Amniotic stem cell (primary cell): ENCODE data around the gene PYGL.
"Not testable (repeated sequence)": the region's sequence is repeated elsewhere in the genome, so short reads cannot be mapped to it uniquely, and the experiment has no call there.

ENCODE experiments used
- DNase-seq: peaks from one replicate; lab custom pipeline; 2025; lab: John Stamatoyannopoulos, UW

The PYGL gene

DNA sequence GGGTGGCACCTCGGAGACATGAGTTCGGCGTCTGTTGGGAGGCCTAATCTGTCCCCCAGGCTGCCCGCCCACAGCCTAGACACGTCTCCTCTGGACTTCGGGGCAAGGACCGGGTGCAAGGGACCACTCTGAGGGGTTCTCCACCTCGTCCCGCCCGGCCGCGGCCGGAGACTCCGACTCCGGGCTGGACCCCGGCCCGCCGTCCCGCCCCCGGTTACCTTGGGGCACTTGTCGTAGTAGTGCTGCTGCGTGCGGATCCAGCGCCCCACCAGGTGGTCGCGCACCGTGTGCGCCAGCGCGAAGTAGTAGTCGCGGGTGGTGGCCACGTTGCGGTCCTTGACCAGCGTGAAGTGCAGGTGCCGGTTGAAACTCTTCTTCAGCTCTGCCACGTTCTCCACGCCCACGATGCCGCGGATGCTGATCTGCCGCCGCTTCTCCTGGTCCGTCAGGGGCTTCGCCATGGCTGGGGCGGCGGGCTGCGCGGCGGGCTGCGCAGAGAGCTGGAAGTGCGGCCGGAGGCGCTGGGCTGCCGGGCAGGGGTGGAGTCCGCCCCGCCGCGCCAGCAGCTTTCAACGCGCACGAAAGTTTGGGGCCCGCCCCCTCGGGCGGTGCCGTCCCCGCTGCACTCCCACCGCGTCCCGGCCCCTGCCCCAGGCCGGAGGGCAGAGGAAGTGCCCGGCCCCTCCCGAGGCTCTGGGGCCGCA is at the start of gene PYGL:
Gene PYGL, minus strand, starts transcription at position 541 of the 704 bp plus-strand sequence. Its CDS starts 80 bp downstream, at position 461.
- no peak for DNase-seq

DNA sequence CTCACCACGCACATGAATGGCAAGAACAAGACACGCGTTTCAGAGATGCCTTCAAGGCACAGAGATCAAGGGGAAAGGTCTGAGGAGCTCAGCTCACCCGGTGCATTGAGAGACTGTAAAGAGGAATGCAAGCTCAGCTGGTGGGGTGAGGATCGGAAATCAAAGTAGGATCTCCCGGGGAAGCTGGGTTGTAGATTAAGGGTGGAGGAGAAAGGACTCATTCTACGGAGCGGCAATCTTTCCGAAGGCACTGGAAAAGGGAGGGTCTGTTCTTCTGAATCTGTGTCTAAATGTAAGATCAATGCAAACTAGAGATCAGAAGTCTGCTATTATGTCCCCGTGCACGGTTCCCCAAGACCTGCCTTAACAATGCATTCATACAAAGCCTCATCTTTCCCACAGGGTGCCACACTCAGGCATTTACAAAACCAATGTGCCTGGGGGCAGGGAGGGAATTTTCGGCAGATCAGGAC is 41.6 kb upstream of the PYGL start:
- DNase-seq: no peak

DNA sequence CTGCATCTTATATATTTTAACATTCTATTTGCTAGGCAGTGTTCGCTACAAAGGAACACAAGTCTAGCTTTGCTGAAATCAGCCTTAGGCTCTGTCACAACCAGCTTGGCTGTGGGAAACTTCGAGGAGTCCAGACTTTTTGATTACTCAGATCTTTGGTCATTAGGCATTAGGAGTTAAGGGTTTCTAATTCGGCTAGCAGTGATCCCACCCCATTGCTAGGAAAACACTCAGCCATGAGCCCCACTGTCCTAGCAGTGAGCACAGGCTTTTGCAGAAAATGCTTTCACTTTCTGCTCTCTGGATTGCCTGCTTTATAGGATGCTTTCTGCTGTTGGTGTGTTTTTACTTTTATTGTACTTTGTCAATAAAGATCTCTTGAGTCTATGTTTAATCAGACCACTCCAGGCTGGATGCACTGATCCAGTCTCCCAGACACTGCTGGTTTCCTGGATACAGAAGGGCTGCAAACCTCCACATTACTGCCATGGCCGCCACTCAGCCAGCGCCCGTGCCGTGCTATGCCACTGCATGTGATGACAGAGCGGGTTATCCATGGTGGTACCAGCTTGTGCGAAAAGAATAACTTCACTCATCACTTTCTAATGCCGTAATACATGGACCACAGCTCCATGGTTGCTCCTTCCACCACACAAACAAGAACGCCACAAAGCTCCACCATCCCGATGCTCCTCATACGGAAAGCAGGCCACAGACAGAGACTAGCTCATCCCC is 41.0 kb upstream of the PYGL start:
- DNase-seq: no peak

DNA sequence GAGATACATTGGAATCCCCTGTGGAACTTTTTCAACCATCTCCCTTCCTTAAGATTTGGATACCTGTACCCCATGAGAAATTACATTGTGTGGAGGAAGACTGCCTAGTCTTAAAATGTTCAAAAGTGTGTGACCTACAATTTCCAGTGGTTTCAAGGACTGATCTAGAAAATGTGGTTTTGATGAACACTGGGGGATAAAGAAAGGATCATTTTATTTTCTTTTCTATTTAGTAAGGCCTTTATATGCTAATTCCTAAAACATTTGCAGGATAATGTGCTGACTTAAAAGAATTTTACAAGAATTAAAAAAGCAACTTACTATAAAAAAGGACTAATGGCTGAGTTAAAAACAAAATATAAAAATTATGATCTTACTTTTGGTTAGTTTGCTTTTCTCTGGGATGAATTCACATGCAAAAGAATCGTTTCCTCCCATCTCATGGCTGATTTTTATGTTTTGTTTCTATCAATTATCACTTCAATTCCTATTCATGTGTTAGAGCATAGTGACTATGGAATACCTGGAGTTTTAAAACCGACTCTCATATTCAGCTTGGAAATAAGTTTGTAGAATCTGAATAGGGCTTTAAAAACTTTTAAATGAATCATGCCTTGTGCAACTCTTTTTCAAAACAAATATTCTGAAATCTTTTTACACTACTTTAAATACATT is 39.9 kb upstream of the PYGL start:
- no peak for DNase-seq

DNA sequence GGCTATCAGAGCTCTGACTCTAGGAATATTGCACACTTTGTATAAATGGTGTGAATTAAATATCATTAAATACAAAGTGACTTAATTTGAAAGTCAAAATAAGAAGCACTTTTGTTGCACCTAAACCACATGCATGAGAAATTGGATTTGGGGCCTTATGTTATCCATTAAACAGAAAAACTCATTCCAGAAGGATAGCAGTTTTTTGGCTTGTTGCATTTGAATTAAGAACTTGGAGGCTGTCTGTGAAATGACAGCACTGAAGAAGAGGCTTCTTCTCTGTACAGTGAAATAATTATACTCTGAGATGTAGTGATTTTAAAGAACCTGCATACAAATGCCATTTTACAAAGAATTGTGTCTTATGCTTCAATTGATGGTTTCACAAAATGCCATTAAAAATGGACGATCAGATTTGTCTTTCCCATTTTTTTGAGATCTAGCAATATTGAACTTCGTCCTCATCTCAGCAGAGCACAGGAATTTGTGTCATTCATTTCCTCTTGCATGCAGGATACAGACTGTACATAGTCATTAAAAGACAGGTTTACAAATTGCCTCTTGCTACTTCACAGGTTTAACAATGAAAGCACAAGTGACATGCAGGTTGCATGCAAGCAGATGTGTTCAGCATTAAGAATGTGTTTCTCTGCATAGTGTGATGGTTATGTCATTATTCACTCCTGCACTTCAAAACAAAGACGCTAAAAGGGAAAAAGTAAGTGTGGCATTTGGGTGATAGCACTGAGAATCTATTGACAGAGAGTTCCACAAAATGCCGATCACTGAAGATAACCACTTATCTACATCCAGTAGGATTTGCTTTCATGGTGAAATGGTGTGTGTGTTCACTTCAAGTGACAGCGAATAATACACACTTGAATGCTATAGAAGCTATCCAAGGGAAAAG is 35.9 kb upstream of the PYGL start:
- DNase-seq: no peak

GRCh38 chr14:50978888-50979287 is 34.6 kb upstream of the PYGL start:
- DNase-seq: no peak

- DNase-seq: no peak
Measured at GRCh38 chr14:50978529-50978871, 34.2 kb upstream of the PYGL start.

DNA sequence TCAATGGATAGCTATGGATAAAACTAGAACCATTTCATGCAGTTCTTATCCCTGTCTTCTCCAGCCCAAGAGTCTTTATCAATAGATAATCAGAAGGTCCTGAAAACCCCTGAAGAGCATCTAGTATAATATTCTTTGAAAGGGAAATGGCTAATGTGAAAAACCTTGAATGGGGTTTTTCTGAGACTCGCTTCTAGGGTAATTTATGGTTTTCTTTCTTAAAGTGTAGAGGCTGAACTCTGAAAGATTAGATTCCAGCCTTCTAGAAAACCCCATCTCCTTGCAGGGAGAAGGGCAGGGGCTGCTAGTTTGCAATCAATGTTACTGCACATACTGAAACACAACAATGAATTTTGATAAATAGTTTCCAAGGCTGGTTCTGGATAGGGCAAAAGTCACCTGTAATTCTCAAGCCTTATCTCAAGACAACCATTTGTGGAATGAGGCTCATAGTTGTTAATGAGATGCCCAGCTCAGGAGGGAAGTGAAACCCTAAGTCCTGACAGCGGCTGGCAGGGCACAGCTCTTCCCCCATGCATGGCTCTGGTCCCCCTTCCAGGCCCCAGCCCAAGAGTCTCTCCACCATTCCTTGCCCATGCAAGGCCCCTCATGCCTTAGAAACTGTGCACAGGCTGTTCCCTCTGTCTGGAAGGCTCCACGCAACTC is 33.7 kb upstream of the PYGL start:
- no peak for DNase-seq

DNA sequence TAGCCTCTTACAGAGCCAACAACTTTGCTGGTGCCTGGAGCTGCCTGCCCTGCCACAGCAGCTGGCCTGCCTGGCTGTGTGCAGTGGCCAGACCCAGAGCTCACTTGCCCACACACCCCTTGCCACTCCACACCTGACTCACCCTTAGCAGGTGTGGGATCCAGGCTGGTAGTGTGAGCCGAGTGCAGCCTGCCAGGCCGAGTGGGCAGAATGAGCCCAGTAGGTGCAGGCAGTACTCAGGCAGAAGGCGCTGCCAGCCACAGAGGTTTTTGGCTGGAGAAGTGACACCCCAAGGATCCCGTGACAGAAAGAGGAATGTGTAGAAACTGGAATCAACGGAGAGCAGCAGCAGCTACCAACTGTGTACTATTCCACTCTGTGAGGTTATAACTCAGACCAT is 29.8 kb upstream of the PYGL start:
- no peak for DNase-seq

DNA sequence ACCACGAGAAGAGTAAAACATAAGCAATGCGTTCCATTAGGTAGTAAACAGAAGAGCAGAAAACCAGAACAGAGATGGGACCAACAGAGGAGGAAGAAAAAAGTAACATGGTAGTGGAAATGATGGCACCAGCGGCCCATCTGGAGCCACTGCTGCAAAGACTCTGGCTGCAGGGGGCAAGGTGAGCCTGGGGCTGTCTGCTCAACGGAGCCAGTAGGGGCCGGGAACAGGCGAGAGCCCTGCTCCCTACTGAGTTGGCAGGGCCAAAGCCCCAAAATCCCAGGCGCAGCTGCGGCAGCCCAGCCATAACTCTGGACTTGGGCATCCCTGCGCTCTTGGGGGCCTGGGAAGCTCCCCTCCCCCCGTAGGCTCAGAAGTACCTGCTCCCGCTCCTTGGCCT is 28.5 kb upstream of the PYGL start:
- DNase-seq: no peak

- DNase-seq: no peak
Measured at GRCh38 chr14:50970886-50971781, 26.9 kb upstream of the PYGL start.

GRCh38 chr14:50967790-50968189 is 23.5 kb upstream of the PYGL start:
- DNase-seq: no peak

- peak; percentile 10 for DNase-seq
Measured at GRCh38 chr14:50967103-50967502, 22.8 kb upstream of the PYGL start.

GRCh38 chr14:50964683-50965390 is 20.6 kb upstream of the PYGL start:
- DNase-seq: peak; percentile 94

DNA sequence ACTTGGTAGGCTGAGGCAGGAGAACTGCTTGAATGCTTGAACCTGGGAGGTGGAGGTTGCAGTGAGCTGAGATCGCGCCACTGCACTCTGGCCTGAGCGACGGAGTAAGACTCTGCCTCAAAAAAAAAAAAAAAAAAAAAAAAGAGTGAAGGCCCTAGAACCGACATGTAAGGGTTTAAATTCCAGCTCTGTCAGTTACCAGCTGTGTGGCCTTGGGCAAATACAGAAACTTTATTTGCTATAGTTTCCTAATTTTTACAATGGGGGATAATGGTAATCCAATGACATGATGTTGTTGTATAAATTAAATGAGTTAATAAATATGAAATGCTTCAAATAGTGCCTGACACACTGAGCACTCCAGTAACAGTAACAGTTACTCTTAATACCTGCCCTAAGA is 19.6 kb upstream of the PYGL start:
- no peak for DNase-seq

GRCh38 chr14:50961605-50962221 is 17.4 kb upstream of the PYGL start:
- no peak for DNase-seq

- no peak for DNase-seq
Measured at GRCh38 chr14:50957296-50957695, 13.0 kb upstream of the PYGL start.

- DNase-seq: not testable (repeated sequence)
Measured at GRCh38 chr14:50956421-50956820, 12.1 kb upstream of the PYGL start.

GRCh38 chr14:50955373-50956043 is 11.2 kb upstream of the PYGL start:
- peak; percentile 91 for DNase-seq
